ENCODE data around the gene RAB40B. TPM values are rescaled to one million over a fixed set of nuclear protein-coding genes. Genes with fewer than 3 reads are reported as not detected.

RAB40B gene
- total RNA-seq, 2 donors from 2014 or later = 18.2 to 39.9 TPM

- intact Hi-C loops (cut with DNase I) = no loop called here
- TF ChIP-seq POLR2A (IDR thresholded peaks at IDR 0.05) (no peak), CTCF (IDR thresholded peaks at IDR 0.05) (no peak)
- Histone ChIP-seq H3K27me3 (no peaks in the 10 kb centered on the region), H3K27ac (no peak overlapping the region), H3K36me3 (replicated peaks in 1 of 2; ENCODE audit: insufficient read depth in 1 of 2, low read depth in 2 of 2) (no peaks in the 10 kb centered on the region), H3K4me3 (no peak overlapping the region), H3K4me1 (no peaks in the 10 kb centered on the region), H3K9me3 (no peaks in the 10 kb centered on the region)
- ATAC-seq = no peak
- DNase-seq = no peak
- WGBS, 2 donors = 89 to 92% methylated on average over 17 to 20 of the region's 20 CpGs
These were observed 35.7 kb downstream of the RAB40B start for GRCh38 chr17:82662711-82663261.

GRCh38 chr17:82661717-82662683 lies 36.5 kb downstream of the RAB40B start:
- Histone ChIP-seq H3K4me3 (no peak overlapping the region), H3K27ac (no peak overlapping the region), H3K27me3 (no peaks in the 10 kb centered on the region), H3K4me1 (no peaks in the 10 kb centered on the region), H3K36me3 (replicated peaks in 1 of 2; ENCODE audit: insufficient read depth in 1 of 2, low read depth in 2 of 2) (no peaks in the 10 kb centered on the region), H3K9me3 (no peaks in the 10 kb centered on the region)
- 89 to 95% methylated on average over 22 to 31 of the region's 31 CpGs for WGBS, 2 donors
- no peak for DNase-seq
- TF ChIP-seq CTCF (IDR thresholded peaks at IDR 0.05) = no peak
- TF ChIP-seq POLR2A (IDR thresholded peaks at IDR 0.05) = no peak
- no peak for ATAC-seq
- intact Hi-C loops (cut with DNase I) = no loop called here

GRCh38 chr17:82659886-82660285 lies 38.6 kb downstream of the RAB40B start:
- no peaks in the 10 kb centered on the region for H3K9me3 ChIP-seq
- ATAC-seq = no peak
- no peak overlapping the region for H3K27ac ChIP-seq
- intact Hi-C loops (cut with DNase I) = no loop called here
- TF ChIP-seq POLR2A (IDR thresholded peaks at IDR 0.05) = no peak
- no peak for TF ChIP-seq CTCF (IDR thresholded peaks at IDR 0.05)
- H3K4me1 ChIP-seq = no peaks in the 10 kb centered on the region
- H3K36me3 ChIP-seq (replicated peaks in 1 of 2; ENCODE audit: insufficient read depth in 1 of 2, low read depth in 2 of 2) = no peaks in the 10 kb centered on the region
- no peak for DNase-seq
- no peaks in the 10 kb centered on the region for H3K27me3 ChIP-seq
- 82 to 94% methylated on average over 14 to 15 of the region's 15 CpGs for WGBS, 2 donors
- H3K4me3 ChIP-seq = no peak overlapping the region

- intact Hi-C loops (cut with DNase I) = no loop called here
- TF ChIP-seq POLR2A (IDR thresholded peaks at IDR 0.05) = no peak
- TF ChIP-seq CTCF (IDR thresholded peaks at IDR 0.05) = no peak
- ATAC-seq = no peak
- H3K9me3 ChIP-seq = no peaks in the 10 kb centered on the region
- H3K36me3 ChIP-seq (replicated peaks in 1 of 2; ENCODE audit: insufficient read depth in 1 of 2, low read depth in 2 of 2) = no peaks in the 10 kb centered on the region
- H3K27me3 ChIP-seq = no peaks in the 10 kb centered on the region
- no peak overlapping the region for H3K27ac ChIP-seq
- H3K4me3 ChIP-seq = no peak overlapping the region
- 88 to 94% methylated on average over 22 to 29 of the region's 36 CpGs for WGBS, 2 donors
- H3K4me1 ChIP-seq = no peaks in the 10 kb centered on the region
- no peak for DNase-seq
These were observed 39.6 kb downstream of the RAB40B start for GRCh38 chr17:82658796-82659452.
